Measurements from ENCODE around the gene FCHSD2.
"Not testable (repeated sequence)": the region's sequence is repeated elsewhere in the genome, so short reads cannot be mapped to it uniquely, and the experiment has no call there.

FCHSD2 gene

GRCh38 chr11:73116636-73117035 lies 25.5 kb downstream of the FCHSD2 start:
- no peak for DNase-seq

DNA sequence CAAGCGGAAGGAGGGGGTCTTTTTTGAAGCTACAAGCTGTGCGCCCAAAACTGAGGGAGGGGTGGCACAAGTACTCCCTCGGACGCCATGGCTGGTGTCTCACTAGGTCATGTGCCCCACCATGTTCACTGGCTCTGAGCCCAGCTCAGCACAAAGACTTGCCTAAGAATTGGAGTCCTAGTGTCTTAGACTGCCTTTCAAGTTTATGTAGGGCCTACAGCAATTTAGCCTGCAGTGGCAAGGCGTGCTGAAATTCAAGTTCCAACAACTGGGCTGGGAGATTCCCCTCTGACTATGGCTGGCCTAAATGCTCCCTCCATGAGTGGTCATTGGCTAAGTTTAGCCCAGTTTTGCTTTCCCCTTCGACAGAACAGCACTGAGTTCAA lies 27.3 kb downstream of the FCHSD2 start:
- no peak for DNase-seq

DNA sequence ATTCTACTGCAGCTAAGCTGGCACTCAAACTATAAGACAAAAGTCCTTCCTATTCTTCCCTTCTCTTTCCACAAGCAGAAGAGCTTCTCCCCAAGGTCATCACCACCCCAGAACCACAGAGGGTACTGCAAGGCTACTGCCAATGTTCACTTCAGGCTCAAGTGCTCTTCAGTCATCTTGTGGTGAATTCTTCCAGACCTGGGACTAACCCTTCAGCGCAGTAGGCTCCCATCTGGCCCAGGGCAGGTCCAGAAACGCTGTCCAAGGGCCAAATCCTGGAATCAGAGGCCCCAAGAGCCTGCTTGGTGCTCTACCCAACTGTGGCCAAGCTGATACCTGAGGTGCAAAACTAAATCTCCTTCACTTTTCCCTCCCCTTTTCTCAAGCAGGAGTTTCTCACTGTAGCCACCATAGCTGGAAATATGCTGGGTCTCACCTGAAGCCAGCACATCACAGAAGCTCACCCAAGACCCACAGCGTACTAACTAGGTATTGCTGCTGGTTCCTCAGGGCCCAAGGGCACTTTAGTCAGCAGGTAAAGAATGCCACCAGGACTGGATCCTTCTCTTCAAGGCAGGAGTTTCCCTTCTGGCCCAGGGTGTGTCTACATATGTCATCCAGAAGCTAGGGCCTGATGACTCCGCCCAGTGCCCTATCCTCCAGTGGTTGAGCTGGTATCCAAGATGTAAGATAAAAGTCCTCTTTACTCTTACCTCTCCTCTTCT lies 27.8 kb downstream of the FCHSD2 start:
- DNase-seq, result no peak

DNA sequence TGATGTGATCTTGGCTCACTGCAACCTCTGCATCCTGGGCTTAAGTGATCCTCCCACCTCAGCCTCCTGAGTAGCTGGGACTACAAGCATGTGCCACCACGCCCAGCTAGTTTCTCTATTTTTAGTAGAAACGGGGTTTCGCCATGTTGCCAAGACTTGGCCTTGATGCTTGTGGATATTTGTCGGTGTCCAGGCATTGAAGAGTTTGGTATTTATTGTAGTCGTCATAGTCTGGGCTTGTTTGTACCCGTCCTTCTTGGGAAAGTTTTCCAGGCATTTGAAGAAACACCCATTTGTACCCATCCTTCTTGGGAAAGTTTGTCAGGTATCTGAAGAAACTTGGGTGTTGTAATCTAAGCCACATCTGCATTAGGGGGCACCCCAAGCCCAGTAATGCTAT lies 28.7 kb downstream of the FCHSD2 start:
- no peak for DNase-seq

GRCh38 chr11:73107597-73107996 lies 34.5 kb downstream of the FCHSD2 start:
- no peak for DNase-seq

DNA sequence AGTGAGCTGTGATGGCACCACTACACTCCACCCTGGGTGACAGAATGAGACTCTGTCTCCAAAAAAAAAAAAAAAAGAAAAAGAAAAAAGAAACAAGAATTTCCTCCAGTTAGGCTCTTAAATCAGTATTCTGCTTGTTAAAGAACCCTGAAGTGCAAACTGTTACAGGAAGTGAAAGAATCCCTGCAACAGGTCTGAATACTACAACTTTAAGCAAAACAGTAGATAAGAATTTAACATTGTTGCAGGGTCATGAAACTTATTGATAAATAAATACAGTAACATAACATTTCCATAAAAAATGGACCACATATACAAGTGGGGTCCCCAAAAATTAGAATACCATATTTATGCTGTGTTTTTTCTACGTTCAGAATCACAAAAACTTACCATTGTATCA lies 35.8 kb downstream of the FCHSD2 start:
- DNase-seq, result no peak

- DNase-seq, result no peak
Measured at GRCh38 chr11:73100578-73100977, 41.5 kb downstream of the FCHSD2 start.

DNA sequence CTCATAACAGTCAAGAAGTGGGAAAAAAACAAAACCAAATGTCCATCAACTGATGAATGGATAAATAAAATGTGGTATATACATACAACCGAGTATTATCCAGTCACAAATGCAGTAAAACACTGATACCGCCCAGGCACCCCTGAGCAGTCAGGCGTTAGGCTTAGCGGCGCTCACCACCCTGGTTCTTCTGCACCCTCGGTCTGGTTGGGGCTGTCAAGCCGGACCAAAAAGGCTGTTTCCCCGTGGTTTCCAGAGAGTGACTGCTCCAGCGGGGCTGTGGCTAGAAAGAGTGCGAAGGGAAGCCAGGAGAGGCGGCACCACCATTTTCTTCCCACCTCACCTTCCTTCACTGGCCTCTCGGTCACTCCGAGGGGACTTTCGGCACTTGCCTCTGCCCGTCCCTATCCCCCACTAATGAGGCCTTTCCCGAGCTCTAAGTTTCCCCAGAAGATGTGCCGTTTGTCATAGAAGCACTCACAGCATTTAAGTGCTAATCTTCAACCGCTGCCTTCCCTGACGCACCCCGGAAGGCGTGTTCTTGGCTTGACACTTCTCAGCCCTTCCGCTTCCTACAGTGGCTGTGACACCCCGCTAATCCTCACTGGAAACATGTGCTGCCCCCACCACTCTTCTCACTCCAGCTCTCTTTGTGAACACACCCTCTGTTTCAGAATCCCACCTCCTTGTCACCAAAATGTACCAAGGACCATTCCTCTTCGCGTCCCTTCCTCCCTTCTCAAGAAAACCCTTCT lies 42.4 kb downstream of the FCHSD2 start:
- DNase-seq, result no peak

- DNase-seq, result no peak
Measured at GRCh38 chr11:73095613-73096012, 46.5 kb downstream of the FCHSD2 start.

DNA sequence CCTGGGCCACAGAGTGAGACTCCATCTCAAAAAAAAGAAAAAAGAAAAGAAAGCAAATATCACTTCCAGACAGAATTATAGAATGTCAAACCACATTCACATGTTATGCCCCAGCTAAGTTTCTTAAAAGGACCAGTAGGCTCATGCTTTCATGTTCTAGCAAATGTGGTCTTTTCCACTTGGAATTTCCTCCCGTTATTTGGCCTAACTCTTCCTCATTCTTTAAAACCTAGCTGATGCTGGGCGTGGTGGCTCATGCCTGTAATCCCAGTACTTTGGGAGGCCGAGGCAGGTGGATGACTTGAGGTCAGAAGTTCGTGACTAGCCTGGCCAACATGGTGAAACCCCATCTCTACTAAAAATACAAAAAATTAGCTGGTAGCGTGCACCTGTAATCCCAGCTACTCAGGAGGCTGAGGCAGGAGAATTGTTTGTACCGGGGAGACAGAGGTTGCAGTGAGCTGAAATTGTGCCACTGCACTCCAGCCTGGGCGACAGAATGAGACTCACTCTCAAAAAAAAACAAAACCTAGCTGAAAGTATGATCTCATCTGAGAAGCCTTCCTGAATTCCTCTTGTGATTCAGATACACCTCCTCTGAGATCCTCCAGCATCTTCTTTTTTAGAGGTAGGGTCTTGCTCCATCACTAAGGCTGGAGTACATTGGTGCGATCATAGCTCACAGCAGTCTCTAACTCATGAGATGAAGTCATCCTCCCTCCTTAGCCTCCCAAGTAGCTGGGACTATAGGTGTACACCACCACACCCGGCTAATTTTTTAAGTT lies 50.4 kb downstream of the FCHSD2 start:
- no peak for DNase-seq

DNA sequence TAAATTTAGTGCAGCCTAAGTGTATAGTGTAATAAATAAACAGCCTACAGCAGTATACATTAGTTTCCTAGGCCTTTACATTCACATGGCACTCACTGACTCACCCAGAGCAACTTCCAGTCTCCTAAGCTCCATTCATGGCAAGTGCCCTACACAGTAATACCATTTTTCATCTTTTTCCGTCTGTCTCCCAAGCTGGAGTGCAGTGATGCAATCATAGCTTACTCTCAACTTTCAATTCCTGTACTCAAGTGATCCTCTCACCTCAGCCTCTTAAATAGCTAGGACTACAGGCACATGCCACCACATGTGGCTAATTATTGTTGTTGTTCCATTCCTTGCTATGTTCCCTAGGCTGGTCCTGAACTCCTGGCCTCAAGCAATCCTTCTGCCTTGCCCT lies 54.4 kb downstream of the FCHSD2 start:
- no peak for DNase-seq

- DNase-seq, result no peak
Measured at GRCh38 chr11:73085189-73085875, 56.8 kb downstream of the FCHSD2 start.

DNA sequence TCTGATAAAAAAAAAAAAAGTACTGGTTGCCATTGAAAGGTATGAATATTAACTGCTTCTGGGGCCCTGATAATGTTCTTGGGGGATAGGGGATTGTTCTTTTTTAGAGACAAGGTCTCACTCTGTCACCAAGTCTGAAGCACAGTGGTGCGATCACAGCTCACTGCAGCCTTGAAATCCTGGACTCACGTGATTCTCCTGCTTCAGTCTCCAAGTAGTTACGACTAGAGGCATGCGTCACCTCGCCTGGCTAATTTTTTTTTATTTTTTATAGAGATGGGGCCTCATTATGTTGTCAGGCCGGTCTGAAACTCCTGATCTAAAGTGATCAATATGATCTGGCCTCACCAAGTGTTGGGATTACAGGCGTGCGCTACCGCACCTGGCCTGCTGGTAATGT lies 63.5 kb downstream of the FCHSD2 start:
- DNase-seq, result no peak

DNA sequence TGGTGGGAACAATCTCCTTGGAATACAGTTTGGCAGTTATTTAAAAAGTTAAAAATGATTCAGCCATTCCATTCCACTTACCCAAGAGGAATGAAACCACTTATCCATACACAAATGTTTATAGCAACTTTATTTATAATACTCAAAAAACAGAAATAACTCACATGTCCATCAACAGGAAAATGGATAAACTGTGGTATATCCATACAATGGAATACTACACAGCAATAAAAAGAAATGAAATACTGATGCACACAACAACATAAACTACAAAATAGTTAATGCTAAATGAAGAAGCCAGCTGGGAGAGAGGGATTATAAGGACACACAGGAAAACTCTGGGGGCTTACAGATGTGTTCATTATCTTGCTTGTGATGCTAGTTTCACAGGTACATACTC lies 64.7 kb downstream of the FCHSD2 start:
- DNase-seq, result no peak

GRCh38 chr11:73074319-73074718 lies 67.8 kb downstream of the FCHSD2 start:
- no peak for DNase-seq

GRCh38 chr11:73072935-73073481 lies 69.1 kb downstream of the FCHSD2 start:
- no peak for DNase-seq

DNA sequence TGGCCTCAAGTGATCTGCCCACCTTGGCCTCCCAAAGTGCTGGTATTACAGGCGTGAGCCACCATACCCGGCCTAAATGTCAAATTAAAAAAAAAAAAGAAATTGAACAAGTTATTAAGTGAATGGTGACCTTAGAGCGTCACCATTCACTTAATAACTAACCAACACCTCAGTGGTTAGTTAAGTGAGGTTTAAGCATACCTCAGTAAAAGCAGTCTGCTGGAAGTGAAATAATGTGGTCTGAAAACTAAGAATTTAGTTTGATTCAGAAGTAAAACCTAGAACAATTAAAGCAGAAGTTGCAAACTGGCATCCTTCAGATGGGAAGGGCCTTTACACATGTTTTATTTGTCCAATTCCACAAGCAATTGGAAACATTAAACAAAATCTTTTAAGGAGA lies 71.5 kb downstream of the FCHSD2 start:
- DNase-seq, result no peak

DNA sequence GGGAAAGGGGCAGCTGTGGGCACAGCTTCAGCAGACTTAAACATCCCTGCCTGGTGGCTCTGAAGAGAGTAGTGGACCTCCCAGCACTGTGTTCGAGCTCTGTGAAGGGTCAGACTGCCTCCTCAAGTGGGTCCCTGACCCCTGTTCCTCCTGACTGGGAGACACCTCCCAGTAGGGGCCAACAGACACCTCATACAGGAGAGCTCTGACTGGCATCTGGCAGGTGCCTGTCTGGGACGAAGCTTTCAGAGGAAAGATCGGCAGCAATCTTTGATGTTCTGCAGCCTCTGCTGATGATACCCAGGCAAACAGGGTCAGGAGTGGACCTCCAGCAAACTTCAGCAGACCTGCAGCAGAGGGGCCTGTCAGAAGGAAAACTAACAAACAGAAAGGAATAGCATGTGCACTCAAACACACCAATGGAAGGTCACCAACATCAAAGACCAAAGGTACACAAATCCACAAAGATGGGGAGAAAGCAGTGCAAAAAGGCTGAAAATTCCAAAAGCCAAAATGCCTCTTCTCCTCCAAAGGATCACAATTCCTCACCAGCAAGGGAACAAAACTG lies 80.2 kb downstream of the FCHSD2 start:
- DNase-seq, result not testable (repeated sequence)

DNA sequence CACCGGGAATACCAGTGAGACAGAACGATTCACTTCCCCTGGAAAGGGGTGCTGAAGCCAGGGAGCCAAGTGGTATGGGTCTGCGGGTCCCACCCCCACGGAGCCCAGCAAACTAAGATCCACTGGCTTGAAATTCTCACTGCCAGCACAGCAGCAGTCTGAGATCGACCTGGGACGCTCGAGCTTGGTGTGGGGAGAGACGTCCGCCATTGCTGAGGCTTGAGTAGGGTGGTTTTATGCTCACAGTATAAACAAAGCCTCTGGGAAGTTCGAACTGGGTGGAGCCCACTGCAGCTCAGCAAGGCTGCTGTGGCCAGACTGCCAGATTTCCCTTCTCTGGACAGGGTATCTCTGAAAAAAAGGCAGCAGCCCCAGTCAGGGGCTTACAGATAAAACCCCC lies 80.7 kb downstream of the FCHSD2 start:
- not testable (repeated sequence) for DNase-seq

GRCh38 chr11:73059915-73060314 lies 82.2 kb downstream of the FCHSD2 start:
- no peak for DNase-seq

DNA sequence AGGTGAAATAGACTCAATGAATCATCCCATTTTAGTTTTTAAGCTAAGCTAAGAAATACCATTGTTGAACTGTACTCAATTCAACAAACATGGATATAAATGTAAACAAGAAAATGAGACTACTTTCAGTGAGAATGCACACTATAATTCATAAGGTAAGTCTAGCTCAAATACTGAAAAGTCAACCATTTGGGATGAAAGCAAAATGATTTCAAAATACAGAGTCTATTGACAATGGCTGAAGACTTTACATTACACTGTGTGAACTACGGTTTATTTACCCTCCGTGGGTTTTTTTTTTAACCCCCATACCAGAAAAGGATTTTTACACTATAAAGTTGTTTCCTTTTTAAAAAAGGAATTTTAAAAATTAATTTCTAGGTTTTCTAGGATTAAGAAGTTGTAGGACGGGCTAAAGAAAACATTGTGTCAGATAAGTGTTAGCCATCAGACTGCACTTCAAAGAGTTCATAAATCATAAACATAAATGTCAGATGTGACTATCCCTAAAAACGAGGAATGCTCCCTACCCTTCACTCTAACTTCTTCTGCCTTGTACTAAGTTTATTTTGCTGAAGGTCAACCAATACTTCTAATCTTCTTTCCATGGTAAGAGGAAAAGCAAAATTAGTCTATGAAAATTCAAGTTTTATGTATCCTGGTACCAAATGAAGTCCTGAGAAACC lies 83.0 kb downstream of the FCHSD2 start:
- no peak for DNase-seq

Measured in NCI-H524 (cell line).